VCaP (cell line): ENCODE data around the gene NFIB.

Experiments
- H3K27ac ChIP-seq: fragments of 450-650 bp; 2 replicates; pipeline ENCODE4 v1.5.1; 2017
- TF ChIP-seq, protein P1 (sequence below): fragments of 450-650 bp; conservative IDR thresholded peaks from 2 replicates; pipeline ENCODE4 v1.5.1; 2017; ENCODE audit warnings: mild to moderate bottlenecking, moderate library complexity

Gene NFIB

GRCh38 chr9:14301006-14301405 lies 12.9 kb downstream of the NFIB start:
- peak overlapping the region; percentile 6; the same call in 1 of the 2 replicates for H3K27ac ChIP-seq
- TF ChIP-seq, protein P1, sequence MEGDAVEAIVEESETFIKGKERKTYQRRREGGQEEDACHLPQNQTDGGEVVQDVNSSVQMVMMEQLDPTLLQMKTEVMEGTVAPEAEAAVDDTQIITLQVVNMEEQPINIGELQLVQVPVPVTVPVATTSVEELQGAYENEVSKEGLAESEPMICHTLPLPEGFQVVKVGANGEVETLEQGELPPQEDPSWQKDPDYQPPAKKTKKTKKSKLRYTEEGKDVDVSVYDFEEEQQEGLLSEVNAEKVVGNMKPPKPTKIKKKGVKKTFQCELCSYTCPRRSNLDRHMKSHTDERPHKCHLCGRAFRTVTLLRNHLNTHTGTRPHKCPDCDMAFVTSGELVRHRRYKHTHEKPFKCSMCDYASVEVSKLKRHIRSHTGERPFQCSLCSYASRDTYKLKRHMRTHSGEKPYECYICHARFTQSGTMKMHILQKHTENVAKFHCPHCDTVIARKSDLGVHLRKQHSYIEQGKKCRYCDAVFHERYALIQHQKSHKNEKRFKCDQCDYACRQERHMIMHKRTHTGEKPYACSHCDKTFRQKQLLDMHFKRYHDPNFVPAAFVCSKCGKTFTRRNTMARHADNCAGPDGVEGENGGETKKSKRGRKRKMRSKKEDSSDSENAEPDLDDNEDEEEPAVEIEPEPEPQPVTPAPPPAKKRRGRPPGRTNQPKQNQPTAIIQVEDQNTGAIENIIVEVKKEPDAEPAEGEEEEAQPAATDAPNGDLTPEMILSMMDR = no peak

DNA sequence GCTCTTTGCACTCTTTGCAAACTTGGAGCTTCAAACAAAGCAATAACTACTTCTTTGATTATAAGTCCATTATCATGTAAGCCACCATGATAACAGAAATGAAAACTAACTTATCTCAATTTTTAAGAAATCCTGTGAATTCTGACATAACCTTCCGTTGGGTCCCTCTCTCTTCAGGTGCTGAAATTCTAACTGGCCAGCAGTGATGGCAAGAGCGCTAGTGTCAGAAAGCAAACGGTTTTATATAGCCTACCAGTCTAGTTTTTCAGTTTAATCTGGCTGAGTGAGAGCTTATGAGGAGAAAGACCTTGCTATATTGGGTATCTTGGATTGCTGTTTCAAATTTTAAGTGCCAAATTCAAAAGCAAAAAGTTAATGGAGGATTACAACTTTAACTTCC lies 13.4 kb downstream of the NFIB start:
- TF ChIP-seq, protein P1 = no peak
- no peak overlapping the region for H3K27ac ChIP-seq

- TF ChIP-seq, protein P1 = no peak
- no peak overlapping the region for H3K27ac ChIP-seq
Observed at GRCh38 chr9:14300040-14300439, 13.9 kb downstream of the NFIB start.

DNA sequence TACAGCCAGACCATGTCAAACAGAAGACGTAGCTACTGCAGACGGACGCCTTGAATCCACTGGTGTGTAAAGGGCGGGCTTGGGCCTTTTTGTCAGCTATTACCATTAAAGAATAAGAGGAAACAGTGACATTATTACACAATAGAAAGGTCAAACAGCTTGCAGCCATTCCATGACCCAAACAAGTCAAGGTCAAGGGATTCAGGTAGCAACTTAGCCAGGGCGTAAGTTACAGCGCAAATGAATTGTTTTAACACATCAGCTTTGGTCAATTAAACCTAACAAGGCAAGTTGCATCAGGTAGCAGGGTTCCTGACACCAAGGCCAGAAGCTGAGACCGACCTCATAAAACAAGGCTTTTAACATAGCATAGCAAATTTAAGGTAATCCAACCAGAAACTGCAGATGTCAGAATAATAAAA lies 15.3 kb downstream of the NFIB start:
- TF ChIP-seq, protein P1 = no peak
- no peak overlapping the region for H3K27ac ChIP-seq

- TF ChIP-seq, protein P1 = no peak
- peak overlapping the region; percentile 19; the same call in 1 of the 2 replicates for H3K27ac ChIP-seq
Observed at GRCh38 chr9:14296495-14297113, 17.3 kb downstream of the NFIB start.

DNA sequence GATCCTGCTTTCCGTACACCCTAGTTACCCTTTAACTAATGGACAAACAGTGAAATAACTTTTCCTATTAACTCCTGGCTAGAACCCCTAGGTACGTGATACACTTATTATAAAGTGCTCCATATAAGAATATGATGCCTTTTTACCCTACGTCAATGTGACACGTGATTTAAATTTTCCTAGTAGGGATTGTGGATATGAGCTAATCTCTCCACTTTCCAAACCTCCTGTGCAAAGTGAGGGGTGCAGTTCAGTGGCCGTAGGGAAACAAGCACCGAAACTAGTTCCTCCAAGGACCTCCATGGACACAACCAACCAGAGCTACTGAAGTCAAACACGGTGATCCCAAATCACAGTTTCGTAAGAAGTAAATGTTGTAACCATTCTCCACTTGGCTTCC lies 19.3 kb downstream of the NFIB start:
- H3K27ac ChIP-seq = peak overlapping the region; percentile 57
- TF ChIP-seq, protein P1 = no peak

- peak overlapping the region; percentile 57 for H3K27ac ChIP-seq
- TF ChIP-seq, protein P1 = no peak
Observed at GRCh38 chr9:14293801-14294200, 20.1 kb downstream of the NFIB start.
